ENCODE measurements around the gene H2BK1.

- TF ChIP-seq CTCF (IDR thresholded peaks at IDR 0.05 in 8 of 11, conservative IDR thresholded peaks at IDR 0.05 in 3 of 11) (no peak), POLR2A (IDR thresholded peaks at IDR 0.05) (no peak), POLR2AphosphoS5 (IDR thresholded peaks at IDR 0.05) (no peak)
Observed at GRCh38 chr7:151213826-151214225, 3.5 kb upstream of the H2BK1 start.

Data from spleen (tissue), 7 donors.